NOMO-1 treated with DMSO at 0.1 percent for 48 hours (cell line): Measurements from ENCODE around the gene TYW1.
"Not testable (repeated sequence)": the region's sequence is repeated elsewhere in the genome, so short reads cannot be mapped to it uniquely, and the experiment has no call there.

ENCODE experiments used
- DNase-seq: peaks from one replicate; lab custom pipeline; 2025; ENCODE audit not compliant: unreplicated experiment; lab: John Stamatoyannopoulos, UW

TYW1 gene

GRCh38 chr7:67236216-67236615 lies 239.6 kb downstream of the TYW1 start:
- DNase-seq: not testable (repeated sequence)

- DNase-seq: not testable (repeated sequence)
Measured at GRCh38 chr7:67242871-67243270, 246.2 kb downstream of the TYW1 start.

- not testable (repeated sequence) for DNase-seq
Measured at GRCh38 chr7:67248364-67248763, 251.7 kb downstream of the TYW1 start.

- DNase-seq: no peak
Measured at GRCh38 chr7:67251986-67252558, 255.4 kb downstream of the TYW1 start.

- not testable (repeated sequence) for DNase-seq
Measured at GRCh38 chr7:67255076-67255475, 258.4 kb downstream of the TYW1 start.

- not testable (repeated sequence) for DNase-seq
Measured at GRCh38 chr7:67257779-67258178, 261.1 kb downstream of the TYW1 start.

GRCh38 chr7:67259363-67259762 lies 262.7 kb downstream of the TYW1 start:
- DNase-seq: not testable (repeated sequence)

- not testable (repeated sequence) for DNase-seq
Measured at GRCh38 chr7:67260166-67260586, 263.5 kb downstream of the TYW1 start.

GRCh38 chr7:67264000-67264399 lies 267.4 kb downstream of the TYW1 start:
- not testable (repeated sequence) for DNase-seq

GRCh38 chr7:67266070-67266469 lies 269.4 kb downstream of the TYW1 start:
- not testable (repeated sequence) for DNase-seq

- DNase-seq: no peak
Measured at GRCh38 chr7:67267914-67268313, 271.3 kb downstream of the TYW1 start.

- DNase-seq: not testable (repeated sequence)
Measured at GRCh38 chr7:67269916-67270315, 273.3 kb downstream of the TYW1 start.
